ENCODE measurements around the gene MYOM1.

GRCh38 chr18:3054214-3054613 lies 165.6 kb downstream of the MYOM1 start:
- TF ChIP-seq CTCF (conservative IDR thresholded peaks at IDR 0.05) = no peak
- no peak for TF ChIP-seq ZFX (IDR thresholded peaks at IDR 0.05)
